IMR-90 (cell line): ENCODE measurements around the gene MAP3K5. TPM values are rescaled to one million over a fixed set of nuclear protein-coding genes. Genes with fewer than 3 reads are reported as not detected.

ENCODE experiments used
- ATAC-seq: fragments of 200-7000 bp; cut with Tn5 transposase; 2 replicates; pipeline ENCODE4 v1.9.1; 2020; ENCODE audit warnings: low read depth, mild to moderate bottlenecking, moderate library complexity
- BruUV-seq: library from RNA; stranded (reverse); fragments of 400-500 nt; replicated peaks from 2 replicates; lab custom pipeline; 2021; lab: Mats Ljungman, UMichigan
- CTCF ChIA-PET: fragments of 300-600 bp; formaldehyde crosslinking; extraction: SDS; loops from one replicate; lab custom pipeline; 2021; ENCODE audit warnings: antibody characterized with exemption; lab: Yijun Ruan, JAX
- POLR2A ChIA-PET: fragments of 300-600 bp; sonication (Branson Sonifier 250); formaldehyde crosslinking; loops from one replicate; lab custom pipeline; 2022; ENCODE audit warnings: antibody characterized with exemption; ENCODE audit not compliant: unreplicated experiment; lab: Charles Lee
- DNase-seq: peaks from one replicate; pipeline ENCODE4 v3.0.0; 2013
- H2AFZ ChIP-seq: replicated peaks from 2 replicates; pipeline ENCODE3; 2013; ENCODE audit warnings: low read length, mild to moderate bottlenecking; ENCODE audit not compliant: poor library complexity
- H2AK5ac ChIP-seq: 2 replicates; pipeline ENCODE4 v1.6.1; 2013; ENCODE audit warnings: low read depth, low read length, inconsistent platforms
- H2AK9ac ChIP-seq: replicated peaks from 2 replicates; pipeline ENCODE3; 2013; ENCODE audit warnings: mild to moderate bottlenecking, low read depth, low read length, moderate library complexity; ENCODE audit not compliant: poor library complexity
- H2BK120ac ChIP-seq: 2 replicates; pipeline ENCODE4 v1.6.1; 2013; ENCODE audit warnings: low read depth, low read length, inconsistent platforms
- H2BK15ac ChIP-seq: 3 replicates; pipeline ENCODE4 v1.6.1; 2013; ENCODE audit warnings: low read depth, low read length, inconsistent platforms
- H2BK20ac ChIP-seq: 2 replicates; pipeline ENCODE4 v1.6.1; 2013; ENCODE audit warnings: low read depth, mild to moderate bottlenecking, inconsistent platforms, low read length, moderate library complexity
- H2BK5ac ChIP-seq: 2 replicates; pipeline ENCODE4 v1.6.1; 2013; ENCODE audit warnings: mild to moderate bottlenecking, low read depth, low read length, inconsistent platforms; ENCODE audit not compliant: poor library complexity, severe bottlenecking
- H3K14ac ChIP-seq: replicated peaks from 2 replicates; pipeline ENCODE4 v1.6.1; 2013; ENCODE audit warnings: low read depth, low read length, inconsistent platforms
- H3K18ac ChIP-seq: 2 replicates; pipeline ENCODE4 v1.6.1; 2013; ENCODE audit warnings: low read depth, low read length, control low read depth
- H3K23ac ChIP-seq: 2 replicates; pipeline ENCODE4 v1.6.1; 2013; ENCODE audit warnings: low read depth, low read length, inconsistent platforms
- H3K27ac ChIP-seq: 2 replicates; pipeline ENCODE4 v1.5.1; 2013; ENCODE audit warnings: mild to moderate bottlenecking, control low read depth, low read length; ENCODE audit not compliant: insufficient read depth
- H3K27me3 ChIP-seq: 2 replicates; pipeline ENCODE4 v1.6.1; 2013; ENCODE audit warnings: low read length; ENCODE audit not compliant: control insufficient read depth, insufficient read depth
- H3K36me3 ChIP-seq: 2 replicates; pipeline ENCODE4 v1.6.1; 2013; ENCODE audit warnings: low read length, mixed read lengths; ENCODE audit not compliant: control insufficient read depth, insufficient read depth
- H3K4ac ChIP-seq: 2 replicates; pipeline ENCODE4 v1.6.1; 2013; ENCODE audit warnings: low read depth, low read length, inconsistent platforms
- H3K4me1 ChIP-seq: 2 replicates; pipeline ENCODE4 v1.6.1; 2013; ENCODE audit warnings: low read length, mixed read lengths; ENCODE audit not compliant: control insufficient read depth, insufficient read depth
- H3K4me2 ChIP-seq: 2 replicates; pipeline ENCODE4 v1.6.1; 2013; ENCODE audit warnings: low read depth, mild to moderate bottlenecking, control low read depth, low read length, moderate library complexity
- H3K4me3 ChIP-seq: 2 replicates; pipeline ENCODE4 v1.5.1; 2013; ENCODE audit warnings: low read depth, mild to moderate bottlenecking, control low read depth, low read length, moderate library complexity; ENCODE audit not compliant: insufficient read depth
- H3K56ac ChIP-seq: 2 replicates; pipeline ENCODE4 v1.6.1; 2013; ENCODE audit warnings: low read length, inconsistent platforms; ENCODE audit not compliant: insufficient read depth; ENCODE audit errors: extremely low read depth
- H3K79me1 ChIP-seq, 2 experiments: 2 replicates each; pipeline ENCODE4 v1.6.1; 2013; ENCODE audit warnings: low read length in 2 of 2, inconsistent platforms in 1 of 2, low read depth in 1 of 2
- H3K9ac ChIP-seq: 2 replicates; pipeline ENCODE4 v1.6.1; 2013; ENCODE audit warnings: low read depth, low read length, control low read depth
- H3K9me1 ChIP-seq: 2 replicates; pipeline ENCODE4 v1.6.1; 2013; ENCODE audit warnings: low read length, inconsistent platforms; ENCODE audit not compliant: insufficient read depth
- H3K9me3 ChIP-seq: 2 replicates; pipeline ENCODE4 v1.6.1; 2013; ENCODE audit warnings: low read length; ENCODE audit not compliant: control insufficient read depth, insufficient read depth
- H4K20me1 ChIP-seq: 2 replicates; pipeline ENCODE4 v1.6.1; 2013; ENCODE audit warnings: low read length, inconsistent platforms; ENCODE audit not compliant: insufficient read depth
- H4K5ac ChIP-seq: 2 replicates; pipeline ENCODE4 v1.6.1; 2013; ENCODE audit warnings: mild to moderate bottlenecking, low read depth, low read length, control low read depth
- H4K8ac ChIP-seq, 2 experiments: 2 replicates each; pipeline ENCODE4 v1.6.1; 2013; ENCODE audit warnings: low read depth in 2 of 2, low read length in 2 of 2, control low read depth in 1 of 2, inconsistent platforms in 1 of 2
- H4K91ac ChIP-seq: 2 replicates; pipeline ENCODE4 v1.6.1; 2013; ENCODE audit warnings: low read depth, low read length, inconsistent platforms; ENCODE audit not compliant: insufficient read depth
- BHLHE40 ChIP-seq: fragments of 150-350 bp; IDR thresholded peaks from 2 replicates; pipeline ENCODE4 v1.6.1; 2016; ENCODE audit warnings: mild to moderate bottlenecking, low read depth, low read length
- CEBPB ChIP-seq: IDR thresholded peaks from 2 replicates; pipeline ENCODE4 v1.6.1; 2012; ENCODE audit warnings: low read depth, low read length, improper control_type of control experiment
- FOS ChIP-seq: fragments of 150-350 bp; IDR thresholded peaks from 2 replicates; pipeline ENCODE4 v1.6.1; 2016; ENCODE audit warnings: low read depth, low read length
- MAFK ChIP-seq: IDR thresholded peaks from 2 replicates; pipeline ENCODE4 v1.6.1; 2012; ENCODE audit warnings: low read depth, low read length, improper control_type of control experiment
- MXI1 ChIP-seq: IDR thresholded peaks from 2 replicates; pipeline ENCODE4 v1.6.1; 2012; ENCODE audit warnings: low read depth, mild to moderate bottlenecking, low read length, moderate library complexity, borderline replicate concordance
- NFE2L2 ChIP-seq: fragments of 150-350 bp; IDR thresholded peaks from 2 replicates; pipeline ENCODE4 v1.6.1; 2016; ENCODE audit warnings: low read depth, mild to moderate bottlenecking, low read length
- POLR2A ChIP-seq: IDR thresholded peaks from 2 replicates; pipeline ENCODE4 v1.6.1; 2012; ENCODE audit warnings: mild to moderate bottlenecking, low read depth, low read length
- RAD21 ChIP-seq: IDR thresholded peaks from 2 replicates; pipeline ENCODE4 v1.6.1; 2012; ENCODE audit warnings: low read length, improper control_type of control experiment
- RFX5 ChIP-seq: IDR thresholded peaks from 2 replicates; pipeline ENCODE4 v1.8.0; 2012; ENCODE audit warnings: low read depth, mild to moderate bottlenecking, low read length, moderate library complexity
- SMC3 ChIP-seq: fragments of 150-350 bp; IDR thresholded peaks from 2 replicates; pipeline ENCODE4 v1.6.1; 2016; ENCODE audit warnings: low read depth, mild to moderate bottlenecking, antibody characterized with exemption, low read length, moderate library complexity
- WGBS, 2 experiments: methylation state at CpG; one replicate each; pipeline versions ENCODE4 v1.1.5 to v1.1.7; 2013; ENCODE audit warnings: missing lambda C conversion rate in 2 of 2; ENCODE audit not compliant: insufficient read length in 1 of 2; ENCODE audit errors: extremely low coverage in 2 of 2; 5-methylcytosine and 5-hydroxymethylcytosine counted together
- dilution Hi-C: fragments of 300-500 bp; cut with HindIII; formaldehyde crosslinking; loops from one replicate; pipeline ENCODE4 v1.14.3; 2018; ENCODE audit warnings: low sequenced_read_pairs; ENCODE audit not compliant: unreplicated experiment
- in situ Hi-C: fragments of 300-500 bp; cut with MboI; formaldehyde crosslinking; loops from 3 replicates; pipeline ENCODE4 v1.14.3; 2019; ENCODE audit warnings: low sequenced_read_pairs, inconsistent platforms, mixed read lengths
- intact Hi-C: fragments of 100-400 bp; cut with micrococcal nuclease; formaldehyde crosslinking; loops from 2 replicates; pipeline ENCODE4 v1.10.0; 2022
- polyA plus RNA-seq, 3 experiments: library from polyadenylated mRNA; depleted of rRNA; stranded (reverse); fragments of >200 nt; gene quantifications; 2 replicates each; pipeline ENCODE4 v1.2.3, GENCODE V29; 2012; ENCODE audit warnings: low replicate concordance in 1 of 3
- total RNA-seq: library from RNA; depleted of rRNA; stranded (reverse); fragments of >200 nt; gene quantifications from 2 replicates; pipeline ENCODE4 v1.2.3, GENCODE V29; 2012
- TF ChIP-seq, protein P1 (sequence below): fragments of 150-350 bp; IDR thresholded peaks from 2 replicates; pipeline ENCODE4 v1.6.1; 2016; ENCODE audit warnings: low read depth, mild to moderate bottlenecking, low read length, moderate library complexity, borderline replicate concordance
- TF ChIP-seq, protein P2 (sequence below): conservative IDR thresholded peaks from 2 replicates; pipeline ENCODE4 v1.5.1; 2012; ENCODE audit warnings: mild to moderate bottlenecking, low read depth, low read length, improper control_type of control experiment

MAP3K5 gene
- total and polyA plus RNA-seq, 2 of the 4 experiments (the other 2 are of a cell fraction): 5.4 to 17.6 TPM

DNA sequence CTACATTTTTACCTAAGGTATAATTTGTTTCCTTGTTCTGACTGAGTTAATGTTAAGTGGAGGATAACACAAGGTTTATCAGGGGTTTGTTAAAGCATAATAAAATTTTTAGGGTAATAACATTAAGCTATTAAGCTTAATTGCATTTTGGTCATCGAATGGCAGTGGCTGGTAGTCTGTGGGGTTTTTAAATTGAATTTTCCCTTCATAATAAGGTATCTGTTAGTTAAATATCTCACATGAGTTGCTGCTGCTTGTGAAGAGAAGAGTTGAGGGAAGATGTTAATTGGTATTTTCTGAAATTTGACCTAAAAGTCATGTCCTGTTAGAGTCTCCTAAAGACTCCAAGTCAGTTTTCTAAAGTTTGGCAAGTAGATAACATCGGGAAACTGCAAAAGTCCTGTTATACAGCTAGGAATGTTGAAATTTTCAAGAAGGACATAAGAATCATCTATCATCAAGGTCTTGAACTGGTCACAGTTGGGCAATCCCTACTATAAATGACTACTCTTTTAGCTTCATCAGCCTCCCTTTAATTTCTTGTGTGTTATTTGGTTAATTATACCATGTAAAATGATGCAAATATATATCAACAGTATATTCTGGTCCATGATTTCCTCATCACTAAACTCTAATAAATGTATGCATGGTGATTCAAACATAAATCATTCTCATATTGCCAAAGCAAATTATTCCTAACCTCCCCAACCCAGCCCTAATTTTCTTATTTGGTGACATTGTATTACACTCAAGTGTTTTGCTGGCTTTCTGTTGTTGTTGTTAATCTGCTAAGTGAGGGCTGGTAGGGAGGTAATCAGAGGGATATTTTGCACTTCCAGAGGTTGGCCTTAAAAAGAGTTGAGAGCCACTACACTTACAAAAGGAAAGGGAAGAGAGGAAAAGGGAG, 64.0 kb downstream of the MAP3K5 start:
- Histone ChIP-seq H2AFZ (no peak overlapping the region), H4K5ac (no peak overlapping the region), H2AK9ac (no peak overlapping the region), H3K9me1 (0 out of 2 replicates have a peak, but pooled peaks cover 5% of the 10 kb centered on the region), H3K79me1 (peaks cover 39 to 71% of the 10 kb centered on the region in 2 experiments), H3K18ac (no peak overlapping the region), H2AK5ac (no peak overlapping the region), H3K23ac (no peak overlapping the region), H2BK15ac (no peak overlapping the region), H3K36me3 (no peaks in the 10 kb centered on the region), H3K4me3 (no peak overlapping the region), H4K91ac (no peak overlapping the region), H3K27ac (no peak overlapping the region), H3K9me3 (no peaks in the 10 kb centered on the region), H2BK20ac (no peak overlapping the region), H2BK120ac (no peak overlapping the region), H3K4me2 (no peak overlapping the region), H3K27me3 (no peaks in the 10 kb centered on the region), H3K9ac (no peak overlapping the region), H3K14ac (no peak overlapping the region), H4K20me1 (peaks cover 21% of the 10 kb centered on the region; the same call in 1 of the 2 replicates), H2BK5ac (no peak overlapping the region), H3K4ac (no peak overlapping the region), H4K8ac (no peak overlapping the region), H3K56ac (no peak overlapping the region), H3K4me1 (peaks cover 5% of the 10 kb centered on the region)
- in situ Hi-C loops (no loop called here), intact Hi-C loops (no loop called here), dilution Hi-C loops (no loop called here)
- TF ChIP-seq MAFK (no peak), FOS (no peak), RFX5 (no peak), NFE2L2 (no peak), POLR2A (no peak), SMC3 (no peak), RAD21 (no peak), CEBPB (no peak), BHLHE40 (no peak), MXI1 (no peak)
- TF ChIP-seq, protein P1, sequence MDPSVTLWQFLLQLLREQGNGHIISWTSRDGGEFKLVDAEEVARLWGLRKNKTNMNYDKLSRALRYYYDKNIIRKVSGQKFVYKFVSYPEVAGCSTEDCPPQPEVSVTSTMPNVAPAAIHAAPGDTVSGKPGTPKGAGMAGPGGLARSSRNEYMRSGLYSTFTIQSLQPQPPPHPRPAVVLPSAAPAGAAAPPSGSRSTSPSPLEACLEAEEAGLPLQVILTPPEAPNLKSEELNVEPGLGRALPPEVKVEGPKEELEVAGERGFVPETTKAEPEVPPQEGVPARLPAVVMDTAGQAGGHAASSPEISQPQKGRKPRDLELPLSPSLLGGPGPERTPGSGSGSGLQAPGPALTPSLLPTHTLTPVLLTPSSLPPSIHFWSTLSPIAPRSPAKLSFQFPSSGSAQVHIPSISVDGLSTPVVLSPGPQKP: no peak
- TF ChIP-seq, protein P2, sequence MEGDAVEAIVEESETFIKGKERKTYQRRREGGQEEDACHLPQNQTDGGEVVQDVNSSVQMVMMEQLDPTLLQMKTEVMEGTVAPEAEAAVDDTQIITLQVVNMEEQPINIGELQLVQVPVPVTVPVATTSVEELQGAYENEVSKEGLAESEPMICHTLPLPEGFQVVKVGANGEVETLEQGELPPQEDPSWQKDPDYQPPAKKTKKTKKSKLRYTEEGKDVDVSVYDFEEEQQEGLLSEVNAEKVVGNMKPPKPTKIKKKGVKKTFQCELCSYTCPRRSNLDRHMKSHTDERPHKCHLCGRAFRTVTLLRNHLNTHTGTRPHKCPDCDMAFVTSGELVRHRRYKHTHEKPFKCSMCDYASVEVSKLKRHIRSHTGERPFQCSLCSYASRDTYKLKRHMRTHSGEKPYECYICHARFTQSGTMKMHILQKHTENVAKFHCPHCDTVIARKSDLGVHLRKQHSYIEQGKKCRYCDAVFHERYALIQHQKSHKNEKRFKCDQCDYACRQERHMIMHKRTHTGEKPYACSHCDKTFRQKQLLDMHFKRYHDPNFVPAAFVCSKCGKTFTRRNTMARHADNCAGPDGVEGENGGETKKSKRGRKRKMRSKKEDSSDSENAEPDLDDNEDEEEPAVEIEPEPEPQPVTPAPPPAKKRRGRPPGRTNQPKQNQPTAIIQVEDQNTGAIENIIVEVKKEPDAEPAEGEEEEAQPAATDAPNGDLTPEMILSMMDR: no peak
- no peak for DNase-seq
- CTCF ChIA-PET: interaction anchor here (0.6 kb wide), 1 partner anchor 17 kb away, joined by 4 read pairs; no protein-coding TSS in a partner anchor
- no TSS peak for BruUV-seq
- POLR2A ChIA-PET: no interaction called here
- WGBS, 2 experiments: no CpG with 5 or more reads among the region's 2 CpGs
- ATAC-seq: no peak
